Neuron (in vitro differentiated cells): ENCODE results near the gene FGFBP3.
"Not testable (repeated sequence)": the region's sequence is repeated elsewhere in the genome, so short reads cannot be mapped to it uniquely, and the experiment has no call there.

Experiments used
- H2AFZ ChIP-seq: one replicate; pipeline ENCODE4 v1.6.1; 2013; ENCODE audit warnings: low read depth, mild to moderate bottlenecking, inconsistent platforms, low read length, moderate library complexity
- H3K27me3 ChIP-seq: one replicate; pipeline ENCODE4 v1.6.1; 2013; ENCODE audit warnings: low read length; ENCODE audit not compliant: insufficient read depth
- H3K36me3 ChIP-seq: one replicate; pipeline ENCODE4 v1.6.1; 2013; ENCODE audit warnings: low read length; ENCODE audit not compliant: insufficient read depth
- H3K4me1 ChIP-seq: one replicate; pipeline ENCODE4 v1.6.1; 2013; ENCODE audit warnings: low read length; ENCODE audit not compliant: insufficient read depth
- H3K4me3 ChIP-seq: 2 replicates; pipeline ENCODE4 v1.5.1; 2013; ENCODE audit warnings: mild to moderate bottlenecking, low read length, moderate library complexity
- H3K9me3 ChIP-seq: one replicate; pipeline ENCODE4 v1.6.1; 2013; ENCODE audit warnings: low read length

FGFBP3 gene

DNA sequence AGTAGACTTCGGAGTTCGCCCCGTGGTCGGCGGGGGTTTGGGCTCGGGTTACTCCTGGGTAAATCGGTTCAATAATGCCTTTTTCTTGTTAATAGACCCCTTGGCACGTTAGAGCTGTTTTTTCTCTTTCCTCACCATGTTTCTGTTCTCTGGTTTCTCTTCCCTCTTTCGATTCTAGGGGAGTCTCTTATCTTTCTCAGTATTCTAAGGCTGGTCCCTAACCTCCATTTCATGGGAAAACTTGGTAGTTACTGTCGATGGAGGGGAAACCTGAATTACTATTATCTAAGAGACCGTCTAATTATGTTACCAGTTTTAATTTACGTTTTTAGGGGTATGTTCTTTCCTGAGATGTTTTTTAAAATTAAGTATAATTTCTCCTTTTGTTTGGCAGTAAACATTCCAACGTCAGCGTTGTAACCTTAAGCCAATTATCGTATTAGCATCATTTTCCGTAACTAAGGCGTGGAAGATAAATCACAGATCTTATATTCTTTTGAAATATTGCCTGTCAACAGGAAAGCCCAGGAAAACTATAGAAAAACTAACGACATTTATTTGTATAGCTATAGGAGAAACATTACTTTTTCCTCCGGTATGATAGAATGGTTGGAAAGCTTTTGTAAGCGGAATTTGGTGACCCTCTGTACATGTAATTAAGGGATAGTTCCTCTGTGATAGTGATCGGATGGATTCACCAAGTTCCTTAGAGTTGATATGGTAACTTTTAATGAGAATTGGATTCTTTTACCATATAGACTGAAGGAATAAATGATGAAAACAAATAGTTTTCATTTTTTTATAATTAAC, 15.1 kb upstream of the FGFBP3 start:
- Histone ChIP-seq H3K4me3 (peak overlapping the region; percentile 57), H3K27me3 (no peaks in the 10 kb centered on the region), H3K4me1 (peaks cover 13% of the 10 kb centered on the region), H2AFZ (peak overlapping the region; percentile 4), H3K9me3 (no peaks in the 10 kb centered on the region), H3K36me3 (peaks cover 11% of the 10 kb centered on the region)

DNA sequence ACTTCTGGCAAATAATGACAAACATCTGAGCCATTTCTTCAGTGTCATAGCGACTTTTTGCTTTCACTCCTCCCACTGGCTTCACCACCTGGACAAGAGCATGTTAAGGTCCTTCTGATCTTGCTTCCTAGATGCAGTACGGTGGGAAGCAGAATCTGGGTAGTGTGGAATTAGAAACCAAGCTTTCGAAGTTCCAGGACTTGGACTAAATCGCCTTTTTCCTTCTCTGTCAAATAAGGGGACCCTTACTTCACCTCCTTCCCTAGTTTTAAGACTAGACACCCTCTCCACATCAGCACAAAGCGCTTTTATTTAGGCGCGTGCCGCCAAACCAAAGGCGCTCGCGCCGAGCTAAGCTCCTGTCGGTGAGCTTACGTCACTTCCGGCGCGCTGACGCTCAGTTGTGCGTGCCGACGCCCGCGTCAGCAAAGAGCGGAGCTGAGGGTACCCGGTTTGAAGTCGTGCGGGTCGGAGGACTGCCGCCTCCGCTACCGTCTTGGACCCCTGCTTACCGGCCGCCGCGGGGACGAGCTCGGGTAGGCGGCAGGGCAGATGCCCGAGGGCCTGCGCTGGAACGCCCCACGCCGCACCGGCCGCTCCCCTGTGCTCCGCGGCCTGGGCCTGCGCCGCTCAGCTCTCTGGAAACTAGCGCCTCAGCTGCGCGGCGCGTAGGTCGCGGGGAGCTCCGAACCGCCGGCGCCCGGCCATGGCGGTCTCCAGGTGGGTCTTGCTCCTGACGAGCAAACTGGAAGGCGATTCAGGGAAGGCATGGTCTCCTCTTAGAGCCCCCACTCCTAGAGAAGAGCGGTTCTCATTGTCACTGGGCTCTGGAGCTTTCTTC, 14.3 kb upstream of the FGFBP3 start, which contains the start of gene BTAF1:
Gene BTAF1 (plus strand): TSS at position 400 of the 841 bp plus-strand sequence. CDS start 307 bp downstream, at position 707.
- Histone ChIP-seq H3K4me1 (peaks cover 13% of the 10 kb centered on the region), H3K4me3 (peak within 1 kb of the TSS; percentile 57), H3K27me3 (no peaks in the 10 kb centered on the region), H2AFZ (peak within 1 kb of the TSS; percentile 4), H3K36me3 (peaks cover 11% of the 10 kb centered on the region), H3K9me3 (no peaks in the 10 kb centered on the region)

DNA sequence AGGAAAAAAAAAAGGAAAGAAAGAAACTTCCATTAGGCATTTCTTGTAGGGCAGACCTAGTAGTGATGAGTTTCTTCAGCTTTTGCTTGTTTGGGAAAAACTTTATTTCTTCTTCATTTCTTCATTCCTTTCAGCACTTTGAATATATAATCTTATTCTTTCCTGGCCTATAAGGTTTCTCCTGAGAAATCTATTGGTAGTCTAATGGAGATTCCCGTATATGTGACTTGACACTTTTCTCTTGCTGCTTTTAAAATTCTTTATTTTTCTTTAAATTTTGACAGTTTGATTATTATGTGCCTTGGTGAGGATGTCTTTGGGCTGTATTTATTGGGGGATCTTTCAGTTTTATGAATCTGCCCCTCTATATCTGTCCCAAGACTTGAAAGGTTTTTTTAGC, 10.4 kb upstream of the FGFBP3 start:
- Histone ChIP-seq H3K36me3 (no peaks in the 10 kb centered on the region), H3K4me3 (no peak overlapping the region), H3K9me3 (no peaks in the 10 kb centered on the region), H3K4me1 (no peaks in the 10 kb centered on the region), H2AFZ (no peak overlapping the region), H3K27me3 (no peaks in the 10 kb centered on the region)

DNA sequence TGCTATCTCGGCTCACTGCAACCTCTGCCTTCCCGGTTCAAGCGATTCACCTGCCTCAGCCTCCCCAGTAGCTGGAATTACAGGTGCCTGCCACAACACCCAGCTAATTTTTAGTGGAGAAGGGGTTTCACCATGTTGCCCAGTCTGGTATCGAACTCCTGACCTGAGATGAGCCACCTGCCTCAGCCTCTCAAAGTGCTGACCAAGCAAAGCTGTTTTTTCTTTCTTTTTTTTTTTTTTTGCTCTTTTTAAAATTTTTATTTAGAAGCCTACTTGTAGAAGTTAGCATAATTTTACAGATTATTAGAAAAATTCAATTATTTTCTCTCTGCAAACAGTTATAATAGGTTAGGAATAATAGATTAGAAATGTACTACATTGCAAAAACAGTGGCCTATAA, 1.2 kb upstream of the FGFBP3 start:
- Histone ChIP-seq H3K9me3 (peaks cover 6% of the 10 kb centered on the region), H3K4me1 (peaks cover 21% of the 10 kb centered on the region), H3K4me3 (no peak overlapping the region), H3K36me3 (peaks cover 21% of the 10 kb centered on the region), H2AFZ (no peak overlapping the region), H3K27me3 (no peaks in the 10 kb centered on the region)

DNA sequence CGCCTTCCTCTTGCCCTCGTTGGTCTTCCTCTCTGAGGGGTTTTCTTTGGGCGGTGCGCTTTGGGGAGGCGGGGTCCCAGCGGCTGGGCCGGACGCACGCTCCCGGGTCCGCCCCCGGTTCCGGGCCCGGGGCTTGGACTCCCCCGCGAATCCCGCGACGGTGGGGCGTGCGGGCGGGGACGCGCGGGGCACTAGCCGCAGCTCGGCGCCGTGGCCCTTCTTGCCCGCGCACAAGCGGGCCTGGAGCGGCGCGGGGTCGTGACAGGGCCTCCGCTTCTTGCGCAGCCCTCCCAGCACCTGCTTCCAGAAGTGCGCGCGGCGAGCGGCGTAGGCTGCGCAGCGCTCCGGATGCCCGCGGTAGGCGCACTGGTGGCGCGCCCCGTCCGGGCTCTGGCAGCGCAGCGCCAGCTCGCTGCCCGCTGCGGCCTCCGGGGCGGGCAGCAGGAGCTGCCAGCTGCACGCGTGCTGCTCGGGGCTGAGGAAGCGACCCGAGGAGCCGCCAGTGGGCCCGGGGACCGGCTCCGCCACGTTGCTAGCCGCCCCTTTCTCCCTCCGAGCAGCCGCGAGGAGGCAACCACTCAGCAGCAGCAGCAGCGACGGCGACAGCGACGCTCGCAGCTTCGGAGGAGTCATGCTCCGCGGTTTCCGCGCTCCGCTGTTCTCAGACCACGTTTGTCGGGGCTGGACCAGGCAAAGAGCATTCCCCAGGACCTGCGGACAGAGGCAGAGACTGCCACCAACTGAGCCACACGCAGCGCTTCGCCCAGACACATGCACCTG, 759 bp downstream of the FGFBP3 start:
- H3K36me3 ChIP-seq: peaks cover 21% of the 10 kb centered on the region
- H3K4me1 ChIP-seq: peaks cover 21% of the 10 kb centered on the region
- H3K9me3 ChIP-seq: peaks cover 6% of the 10 kb centered on the region
- peak overlapping the region; percentile 84 for H3K4me3 ChIP-seq
- no peaks in the 10 kb centered on the region for H3K27me3 ChIP-seq
- peak overlapping the region; percentile 54 for H2AFZ ChIP-seq

DNA sequence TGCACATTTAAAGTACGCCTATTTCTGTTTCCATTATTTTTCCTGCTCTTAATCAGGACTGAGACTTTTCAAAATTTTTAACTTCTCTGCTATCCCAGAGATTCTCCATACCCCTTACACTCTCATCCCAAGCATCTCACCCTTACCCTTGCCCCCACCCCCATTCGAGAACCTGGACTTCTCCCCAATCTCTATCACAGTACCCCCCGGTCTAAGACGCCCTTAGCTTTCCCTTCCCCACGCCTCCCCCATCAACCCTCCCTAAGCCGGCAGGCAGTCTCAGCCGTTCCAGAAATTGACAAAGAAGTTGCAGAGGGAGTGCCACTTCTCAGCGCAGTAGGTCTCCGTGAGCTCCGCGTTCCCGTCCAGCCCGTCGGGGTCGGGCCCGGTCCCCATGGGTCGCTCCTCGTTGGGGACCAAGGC, 1.4 kb downstream of the FGFBP3 start:
- Histone ChIP-seq H3K9me3 (peaks cover 6% of the 10 kb centered on the region), H3K4me1 (peaks cover 21% of the 10 kb centered on the region), H3K36me3 (peaks cover 21% of the 10 kb centered on the region), H2AFZ (no peak overlapping the region), H3K4me3 (peak overlapping the region; percentile 84), H3K27me3 (no peaks in the 10 kb centered on the region)

DNA sequence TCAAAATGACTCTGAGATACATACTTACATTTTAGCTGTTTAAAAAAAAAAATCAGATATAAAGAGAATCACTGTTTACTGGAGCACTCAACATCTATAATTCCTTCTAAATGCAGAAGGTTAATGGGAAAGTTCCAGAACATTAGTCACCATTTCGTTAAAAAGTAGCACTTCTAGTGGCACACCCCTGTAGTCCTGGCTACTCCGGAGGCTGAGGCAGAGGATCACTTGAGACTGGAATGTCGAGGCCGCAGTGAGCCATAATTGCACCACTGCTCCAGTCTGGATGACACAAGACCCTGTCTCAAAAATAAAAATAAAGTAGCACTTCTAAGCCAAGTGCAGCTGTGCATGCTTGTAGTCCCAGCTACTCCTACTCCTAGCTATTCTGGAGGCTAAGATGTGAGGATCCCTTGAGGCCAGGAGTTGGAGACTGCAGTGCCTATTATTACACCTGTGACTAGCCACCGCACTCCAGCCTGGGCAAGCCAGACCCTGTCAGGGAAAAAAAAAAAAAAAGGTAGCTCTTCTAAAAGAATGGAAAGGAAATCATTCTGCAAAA, 2.2 kb downstream of the FGFBP3 start:
- Histone ChIP-seq H3K27me3 (no peaks in the 10 kb centered on the region), H3K9me3 (peaks cover 6% of the 10 kb centered on the region), H2AFZ (no peak overlapping the region), H3K36me3 (peaks cover 21% of the 10 kb centered on the region), H3K4me3 (peak overlapping the region; percentile 84), H3K4me1 (peaks cover 26% of the 10 kb centered on the region)

DNA sequence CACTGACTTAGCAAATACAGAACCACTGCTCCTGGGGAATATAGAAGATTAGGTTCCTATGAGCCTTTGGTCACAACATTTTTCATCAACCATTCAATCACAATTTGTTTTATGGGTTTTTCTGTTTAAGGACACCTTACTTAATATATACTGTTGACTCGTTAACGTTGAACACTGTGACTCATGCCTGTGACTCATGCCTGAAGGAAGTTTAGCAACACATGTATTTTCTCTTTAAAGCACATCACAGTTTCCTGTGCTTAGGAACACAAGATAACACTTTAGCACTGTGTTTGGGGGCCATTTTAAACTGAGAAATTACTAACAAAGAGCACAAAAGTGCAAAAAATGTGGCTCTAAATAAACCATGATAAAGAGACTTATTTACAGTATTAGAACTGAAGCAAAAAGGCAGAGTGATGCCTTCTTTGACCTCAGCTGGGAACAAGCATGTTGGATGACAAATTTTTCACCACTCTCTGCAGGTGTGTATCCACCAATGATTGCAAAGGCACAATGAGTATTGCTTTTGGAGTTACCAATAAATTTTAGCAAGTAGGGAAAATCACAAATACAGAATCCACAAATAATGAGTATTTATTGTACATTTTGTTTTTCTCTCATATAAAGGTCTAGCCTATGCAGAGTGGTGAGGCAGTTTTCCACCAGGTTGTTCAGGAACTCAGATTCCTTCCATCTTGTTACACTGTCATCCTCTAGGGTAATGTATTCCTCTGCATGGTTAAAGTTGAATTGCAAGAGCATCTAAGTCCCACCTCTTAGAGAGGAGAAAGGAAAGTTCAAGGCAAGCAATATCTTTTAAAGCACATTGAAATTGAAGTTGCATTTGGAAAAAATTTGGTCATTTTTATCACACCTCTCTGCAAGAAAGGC, 7.3 kb downstream of the FGFBP3 start:
- Histone ChIP-seq H3K27me3 (no peaks in the 10 kb centered on the region), H3K4me1 (peaks cover 23% of the 10 kb centered on the region), H2AFZ (no peak overlapping the region), H3K9me3 (peaks cover 6% of the 10 kb centered on the region), H3K36me3 (peaks cover 14% of the 10 kb centered on the region), H3K4me3 (no peak overlapping the region)

DNA sequence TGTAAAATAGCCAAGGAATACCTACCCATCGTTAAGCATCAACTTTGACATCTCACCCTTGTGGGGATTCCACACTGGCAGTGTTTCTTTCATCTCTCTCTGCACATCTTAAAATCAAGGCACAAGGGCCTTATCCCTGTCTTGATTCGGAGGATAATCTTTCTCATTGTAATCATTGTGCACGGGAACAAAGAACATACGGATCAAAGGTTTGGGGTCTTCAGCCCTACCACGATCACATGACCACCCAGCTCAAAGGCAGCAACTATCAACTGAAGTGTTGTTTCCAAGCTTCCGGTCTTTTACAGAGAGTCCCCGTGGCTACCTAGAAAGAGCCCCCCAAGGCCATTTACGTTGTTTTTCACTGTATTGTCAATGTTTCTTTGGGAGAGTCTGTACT, 11.9 kb downstream of the FGFBP3 start:
- peaks cover 21% of the 10 kb centered on the region for H3K4me1 ChIP-seq
- no peaks in the 10 kb centered on the region for H3K27me3 ChIP-seq
- H3K36me3 ChIP-seq: no peaks in the 10 kb centered on the region
- no peak overlapping the region for H2AFZ ChIP-seq
- H3K9me3 ChIP-seq: no peaks in the 10 kb centered on the region
- H3K4me3 ChIP-seq: peak overlapping the region; percentile 31

DNA sequence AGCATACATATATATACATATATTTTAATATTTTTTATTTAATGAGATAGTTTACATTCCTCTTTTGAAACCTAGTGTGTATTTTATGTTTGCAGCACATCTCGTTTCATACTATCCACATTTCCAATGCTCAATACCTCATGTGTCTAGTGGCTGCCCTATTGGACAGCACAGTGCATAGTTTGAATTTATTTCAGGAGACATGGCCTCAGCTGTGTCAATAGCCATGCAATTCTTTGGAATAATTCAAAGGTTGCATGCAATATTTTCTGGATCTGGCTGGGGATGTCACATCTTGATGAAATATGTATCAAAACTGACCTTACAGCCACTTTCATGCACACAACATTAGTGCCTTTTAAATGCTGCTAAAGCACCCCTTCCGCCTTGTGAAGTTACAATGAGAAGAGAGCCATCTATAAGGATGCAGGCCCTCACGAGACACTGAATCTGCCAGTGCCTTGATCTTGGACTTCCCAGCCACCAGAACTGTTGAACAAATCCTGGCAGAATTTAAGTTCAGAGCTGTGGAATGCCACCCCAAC, 13.0 kb downstream of the FGFBP3 start:
- Histone ChIP-seq H3K9me3 (no peaks in the 10 kb centered on the region), H2AFZ (no peak overlapping the region), H3K4me3 (no peak overlapping the region), H3K4me1 (peaks cover 20% of the 10 kb centered on the region), H3K27me3 (no peaks in the 10 kb centered on the region), H3K36me3 (no peaks in the 10 kb centered on the region)

DNA sequence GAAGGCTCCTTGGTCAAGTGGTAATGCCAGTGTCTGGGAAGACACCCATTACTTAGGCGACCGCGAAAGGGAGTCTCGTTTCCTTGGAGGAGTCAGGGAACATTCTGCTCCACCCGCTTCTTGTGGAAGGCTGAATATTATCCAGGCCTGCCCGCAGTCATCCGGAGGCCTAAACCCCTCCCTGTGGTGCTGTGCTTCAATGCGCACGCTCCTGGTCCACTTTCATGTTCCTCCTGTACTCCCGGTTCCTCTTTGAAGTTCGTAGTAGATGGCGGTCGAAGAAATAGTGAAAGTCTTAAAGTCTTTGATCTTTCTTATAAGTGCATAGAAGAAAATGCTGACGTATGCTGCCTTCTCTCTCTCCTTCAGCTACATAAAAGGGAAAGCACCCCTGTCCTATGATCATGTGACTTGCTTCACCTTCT, 15.0 kb downstream of the FGFBP3 start:
- H3K27me3 ChIP-seq, H3K9me3 ChIP-seq, H3K4me3 ChIP-seq, H3K36me3 ChIP-seq, H2AFZ ChIP-seq: not testable (repeated sequence)
- H3K4me1 ChIP-seq: peaks cover 20% of the 10 kb centered on the region
